Left lung (tissue), 10 donors: ENCODE measurements around the gene EXOC5. TPM values are rescaled to one million over a fixed set of nuclear protein-coding genes. Genes with fewer than 3 reads are reported as not detected.

Source experiments
- ATAC-seq: fragments of 200-7000 bp; cut with Tn5 transposase; one replicate; pipeline ENCODE4 v1.9.1; 2020; ENCODE audit warnings: moderate library complexity
- DNase-seq, 4 donors: peaks; one replicate each; pipeline ENCODE4 v3.0.0-alpha.2; 2013 to 2020
- H3K27ac ChIP-seq, 2 donors: fragments of 200-600 bp; sonication (generic) in 1 of 2; one replicate each; pipeline versions ENCODE4 v1.5.0 to v1.8.0; 2020 to 2021
- H3K27me3 ChIP-seq, 2 donors: fragments of 200-600 bp; sonication (generic) in 1 of 2; one replicate each; pipeline versions ENCODE4 v1.5.0 to v1.8.0; 2020 to 2021
- H3K36me3 ChIP-seq, 2 donors: fragments of 200-600 bp; sonication (generic) in 1 of 2; one replicate each; pipeline versions ENCODE4 v1.5.0 to v1.8.0; 2020 to 2021
- H3K4me1 ChIP-seq, 2 donors: fragments of 200-600 bp; one replicate each; pipeline ENCODE4 v1.8.0; 2021
- H3K4me3 ChIP-seq, 2 donors: fragments of 200-600 bp; sonication (generic) in 1 of 2; one replicate each; pipeline versions ENCODE4 v1.5.0 to v1.8.0; 2020 to 2021; ENCODE audit warnings: mild to moderate bottlenecking in 1 of 2
- H3K9me3 ChIP-seq, 2 donors: fragments of 200-600 bp; sonication (generic) in 1 of 2; one replicate each; pipeline versions ENCODE4 v1.5.0 to v1.8.0; 2020 to 2021
- CTCF ChIP-seq, 2 donors: fragments of 200-600 bp; sonication (generic) in 1 of 2; IDR thresholded peaks; one replicate each; pipeline versions ENCODE4 v1.5.0 to v1.8.0; 2021; ENCODE audit warnings: antibody characterized with exemption in 2 of 2
- intact Hi-C, 2 donors: fragments of 100-400 bp; cut with DNase I; formaldehyde crosslinking; loops; one replicate each; pipeline versions ENCODE4 v1.11.2 to v1.14.2; 2022
- polyA plus RNA-seq, 6 donors: library from polyadenylated mRNA; unstranded; fragments of 120-200 nt; gene quantifications; one replicate each; pipeline ENCODE4 v1.2.1, GENCODE V29; 2013; ENCODE audit not compliant: insufficient read length in 6 of 6
- total RNA-seq, 2 donors: library from RNA; stranded (reverse); fragmentation: NEBNext Ultra II Directional; extraction: Animal tissue kit (Norgen Biotek cat#: 25700); gene quantifications; one replicate each; pipeline ENCODE4 v1.2.1, GENCODE V29; 2021
- donor health status: DM: no; HTN: yes; CAD: no.
- donor health status: DM: no; HTN: no; CAD: no.

EXOC5 gene
- total and polyA plus RNA-seq, 8 donors = 59.5 to 81.7 (median 75.9) TPM

GRCh38 chr14:57171363-57171762 lies 97.3 kb downstream of the EXOC5 start:
- Histone ChIP-seq H3K4me3 (no peak overlapping the region), H3K36me3 (no peaks in the 10 kb centered on the region), H3K4me1 (no peaks in the 10 kb centered on the region), H3K27me3 (peaks cover 0 to 3% of the 10 kb centered on the region in 2 donors), H3K9me3 (no peaks in the 10 kb centered on the region), H3K27ac (no peak overlapping the region)
- DNase-seq = no peak
- ATAC-seq = no peak
- intact Hi-C loops = no loop called here
- no peak for TF ChIP-seq CTCF (IDR thresholded peaks at IDR 0.05)

GRCh38 chr14:57169901-57170300 lies 98.8 kb downstream of the EXOC5 start:
- Histone ChIP-seq H3K4me1 (no peaks in the 10 kb centered on the region), H3K27me3 (no peaks in the 10 kb centered on the region), H3K36me3 (no peaks in the 10 kb centered on the region), H3K27ac (no peak overlapping the region), H3K9me3 (no peaks in the 10 kb centered on the region), H3K4me3 (no peak overlapping the region)
- no peak for TF ChIP-seq CTCF (IDR thresholded peaks at IDR 0.05)
- ATAC-seq = no peak
- no peak for DNase-seq
- intact Hi-C loops = no loop called here

- H3K36me3 ChIP-seq = no peaks in the 10 kb centered on the region
- no peaks in the 10 kb centered on the region for H3K27me3 ChIP-seq
- H3K4me1 ChIP-seq = no peaks in the 10 kb centered on the region
- ATAC-seq (no peak), DNase-seq (no peak)
- no peak overlapping the region for H3K4me3 ChIP-seq
- H3K9me3 ChIP-seq = no peaks in the 10 kb centered on the region
- H3K27ac ChIP-seq = no peak overlapping the region
- TF ChIP-seq CTCF (IDR thresholded peaks at IDR 0.05) = no peak
- intact Hi-C loops = no loop called here
These were observed 100.5 kb downstream of the EXOC5 start for GRCh38 chr14:57168138-57168679.

- DNase-seq = no peak
- Histone ChIP-seq H3K4me1 (no peaks in the 10 kb centered on the region), H3K36me3 (no peaks in the 10 kb centered on the region), H3K9me3 (no peaks in the 10 kb centered on the region), H3K4me3 (no peak overlapping the region), H3K27ac (no peak overlapping the region), H3K27me3 (no peaks in the 10 kb centered on the region)
- no peak for TF ChIP-seq CTCF (IDR thresholded peaks at IDR 0.05)
- intact Hi-C loops = no loop called here
- peak; percentile 36 for ATAC-seq
These were observed 107.0 kb downstream of the EXOC5 start for GRCh38 chr14:57161583-57162234.

GRCh38 chr14:57160333-57160732 lies 108.4 kb downstream of the EXOC5 start:
- H3K4me3 ChIP-seq = no peak overlapping the region
- no peaks in the 10 kb centered on the region for H3K36me3 ChIP-seq
- no peak for TF ChIP-seq CTCF (IDR thresholded peaks at IDR 0.05)
- H3K27me3 ChIP-seq = no peaks in the 10 kb centered on the region
- no peak for ATAC-seq
- no peaks in the 10 kb centered on the region for H3K9me3 ChIP-seq
- intact Hi-C loops = no loop called here
- H3K27ac ChIP-seq = no peak overlapping the region
- DNase-seq = no peak
- H3K4me1 ChIP-seq = no peaks in the 10 kb centered on the region
